ENCODE results near the gene SHPK.
"Not testable (repeated sequence)": the region's sequence is repeated elsewhere in the genome, so short reads cannot be mapped to it uniquely, and the experiment has no call there.

Gene SHPK

GRCh38 chr17:3585826-3586225 lies 50.2 kb downstream of the SHPK start:
- no peak for DNase-seq

GRCh38 chr17:3583456-3583855 lies 52.6 kb downstream of the SHPK start:
- DNase-seq: no peak

GRCh38 chr17:3582915-3583314 lies 53.1 kb downstream of the SHPK start:
- no peak for DNase-seq

- not testable (repeated sequence) for DNase-seq
These were observed 57.4 kb downstream of the SHPK start for GRCh38 chr17:3578667-3579066.

DNA sequence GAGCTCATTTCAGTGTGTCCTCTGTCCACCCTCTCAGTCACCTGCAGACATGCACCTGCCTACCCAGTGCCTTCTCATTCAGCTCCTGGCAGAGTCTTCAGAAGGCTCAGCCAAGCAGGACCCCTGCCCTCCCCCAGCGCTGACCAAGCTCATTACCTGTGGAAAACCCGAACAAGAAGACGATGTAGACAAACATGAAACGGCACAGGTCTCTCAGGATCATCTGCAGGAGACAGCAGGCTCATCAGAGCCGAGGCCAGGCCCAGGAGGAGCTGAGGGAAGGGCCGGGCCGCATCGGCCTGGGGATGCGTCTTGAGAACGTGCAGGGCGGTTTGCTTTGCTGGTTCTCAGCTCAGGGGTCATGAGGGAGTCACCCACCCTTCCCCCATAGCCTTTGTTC lies 59.1 kb downstream of the SHPK start:
- no peak for DNase-seq

DNA sequence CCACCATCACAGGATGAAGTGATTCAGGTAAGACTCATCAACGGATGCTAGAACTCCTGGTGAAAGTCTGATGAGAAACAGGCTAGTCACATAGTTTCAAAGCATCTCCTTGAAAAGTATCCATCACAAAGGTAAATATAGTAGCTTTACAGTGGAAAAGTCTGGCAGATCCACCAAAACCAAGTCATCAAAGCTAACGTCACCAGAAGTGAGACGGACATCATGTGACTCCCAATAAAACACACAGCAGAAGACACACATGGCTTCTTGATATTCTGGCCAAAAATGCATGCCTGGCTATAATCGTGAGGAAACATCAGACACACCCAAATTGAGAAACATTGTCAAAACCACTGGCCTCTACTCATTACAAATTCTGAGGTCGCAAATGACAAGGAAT lies 60.5 kb downstream of the SHPK start:
- no peak for DNase-seq

DNA sequence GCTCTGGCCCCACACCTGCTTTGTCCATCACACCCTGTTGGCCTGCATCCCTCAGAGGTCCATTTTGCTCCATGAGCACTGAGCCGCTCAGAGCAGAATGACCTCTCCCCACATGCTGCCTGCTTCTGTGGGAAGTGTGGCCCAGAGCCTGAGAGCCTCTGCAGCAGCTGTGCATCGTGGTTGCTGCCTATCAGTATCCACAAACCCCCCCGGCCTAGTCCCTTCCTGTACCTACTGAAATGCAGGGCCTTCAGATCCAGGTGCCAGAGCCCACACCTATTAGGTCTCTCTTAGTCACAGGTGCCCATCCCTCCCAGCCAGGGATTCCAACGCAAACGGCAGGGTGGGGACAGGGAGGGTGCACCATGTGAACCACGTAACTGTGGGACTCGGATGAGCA lies 61.8 kb downstream of the SHPK start:
- no peak for DNase-seq

DNA sequence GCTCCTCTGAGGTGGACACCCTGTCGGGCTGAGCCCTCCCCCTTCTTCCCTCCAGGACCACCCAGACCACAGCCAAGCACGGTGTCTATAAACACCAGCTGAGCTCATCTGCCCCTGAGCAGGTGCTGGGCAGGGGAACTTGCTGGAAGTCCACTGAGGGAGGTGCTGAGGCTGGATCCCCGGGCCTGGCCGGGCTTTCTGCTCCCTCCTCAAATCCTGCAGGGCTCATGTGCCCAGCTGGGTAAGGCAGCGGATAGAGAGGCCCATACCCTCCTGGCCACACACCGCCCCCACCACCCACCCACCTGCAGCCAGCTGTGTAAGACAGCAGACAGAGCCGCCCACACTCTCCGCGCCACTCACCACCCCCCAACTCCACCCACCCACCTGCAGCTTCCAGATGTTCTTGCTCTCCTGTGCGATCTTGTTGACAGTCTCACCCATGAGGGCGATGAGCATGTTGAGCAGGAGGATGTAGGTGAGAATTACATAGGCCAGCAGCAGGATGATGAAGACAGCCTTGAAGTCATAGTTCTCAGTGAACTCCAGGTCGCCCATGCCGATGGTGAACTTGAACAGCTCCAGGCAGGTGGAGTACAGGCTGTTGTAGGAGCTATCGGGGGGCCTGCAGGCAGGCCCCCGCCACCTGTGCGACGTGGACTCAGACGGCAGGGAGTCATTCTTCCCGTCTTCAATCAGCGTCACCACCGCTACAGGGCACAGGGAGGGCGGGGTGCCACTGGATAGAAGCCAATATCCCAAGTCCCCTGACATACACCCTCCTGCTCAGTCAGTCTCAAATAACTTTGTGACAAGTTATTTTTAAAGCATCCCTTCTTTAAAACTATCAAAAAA lies 62.6 kb downstream of the SHPK start:
- DNase-seq: no peak

DNA sequence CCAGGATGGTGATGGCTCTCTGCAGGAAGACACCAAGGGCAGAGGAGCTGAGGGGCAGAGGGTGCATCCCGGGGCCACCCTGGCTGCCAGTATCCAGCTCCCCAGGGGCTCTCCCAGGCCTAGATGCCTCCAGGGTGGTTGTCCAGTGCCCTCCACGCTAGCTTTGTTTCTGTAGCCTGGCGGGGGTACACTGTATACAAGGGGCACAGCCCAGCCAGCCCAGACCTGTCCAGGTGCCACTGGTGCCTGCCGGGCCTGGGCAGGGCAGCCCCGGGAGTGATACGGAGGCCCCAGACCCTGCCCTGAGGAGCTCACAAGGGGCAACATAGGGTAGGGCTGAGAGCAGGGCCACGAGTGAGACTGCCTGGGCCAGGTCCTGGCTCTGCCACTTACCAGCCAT lies 63.8 kb downstream of the SHPK start:
- DNase-seq: no peak

- no peak for DNase-seq
These were observed 64.8 kb downstream of the SHPK start for GRCh38 chr17:3571043-3571900.

- no peak for DNase-seq
These were observed 66.4 kb downstream of the SHPK start for GRCh38 chr17:3569534-3570137.

DNA sequence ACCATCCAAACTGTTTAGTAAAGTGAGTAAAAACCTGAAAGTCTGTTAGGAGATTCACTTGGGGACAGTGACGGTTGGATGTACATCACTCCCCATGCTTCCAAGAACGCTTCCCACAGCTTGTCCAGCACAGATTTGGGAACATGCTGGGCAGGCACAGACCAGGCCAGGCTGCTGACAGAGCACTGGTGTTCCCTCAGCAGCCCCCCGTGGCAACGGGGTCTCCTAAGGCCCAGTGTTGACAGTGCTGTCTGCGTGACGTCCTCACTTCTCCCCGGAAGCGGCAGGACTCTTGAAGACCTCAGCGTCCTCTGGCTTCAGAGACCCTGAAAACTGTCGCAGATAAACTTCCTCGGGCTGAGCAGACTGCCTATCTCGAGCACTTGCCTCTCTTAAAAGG lies 69.5 kb downstream of the SHPK start:
- DNase-seq: no peak

GRCh38 chr17:3565143-3565542 lies 70.9 kb downstream of the SHPK start:
- DNase-seq: no peak

DNA sequence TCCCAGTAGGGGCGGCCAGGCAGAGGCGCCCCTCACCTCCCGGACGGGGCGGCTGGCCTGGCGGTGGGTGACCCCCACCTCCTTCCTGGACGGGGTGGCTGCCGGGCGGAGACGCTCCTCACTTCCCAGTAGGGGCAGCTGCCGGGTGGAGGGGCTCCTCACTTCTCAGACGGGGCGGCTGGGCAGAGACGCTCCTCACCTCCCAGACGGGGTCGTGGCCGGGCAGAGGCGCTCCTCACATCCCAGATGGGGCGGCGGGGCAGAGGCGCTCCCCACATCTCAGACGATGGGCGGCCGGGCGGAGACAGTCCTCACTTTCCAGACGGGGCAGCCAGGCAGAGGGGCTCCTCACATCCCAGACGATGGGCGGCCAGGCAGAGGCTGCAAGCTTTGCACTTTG lies 71.8 kb downstream of the SHPK start:
- DNase-seq: not testable (repeated sequence)

GRCh38 chr17:3559270-3559645 lies 76.8 kb downstream of the SHPK start:
- no peak for DNase-seq

GRCh38 chr17:3558603-3559269 lies 77.3 kb downstream of the SHPK start:
- no peak for DNase-seq

Data from GF-D8 (cell line).